NCI-H1092 treated with DMSO at 0.1 percent for 48 hours (cell line): ENCODE measurements around the gene UBQLN2.
"Not testable (repeated sequence)": the region's sequence is repeated elsewhere in the genome, so short reads cannot be mapped to it uniquely, and the experiment has no call there.

Source experiments
- DNase-seq: peaks from one replicate; lab custom pipeline; 2025; lab: John Stamatoyannopoulos, UW

The UBQLN2 gene

DNA sequence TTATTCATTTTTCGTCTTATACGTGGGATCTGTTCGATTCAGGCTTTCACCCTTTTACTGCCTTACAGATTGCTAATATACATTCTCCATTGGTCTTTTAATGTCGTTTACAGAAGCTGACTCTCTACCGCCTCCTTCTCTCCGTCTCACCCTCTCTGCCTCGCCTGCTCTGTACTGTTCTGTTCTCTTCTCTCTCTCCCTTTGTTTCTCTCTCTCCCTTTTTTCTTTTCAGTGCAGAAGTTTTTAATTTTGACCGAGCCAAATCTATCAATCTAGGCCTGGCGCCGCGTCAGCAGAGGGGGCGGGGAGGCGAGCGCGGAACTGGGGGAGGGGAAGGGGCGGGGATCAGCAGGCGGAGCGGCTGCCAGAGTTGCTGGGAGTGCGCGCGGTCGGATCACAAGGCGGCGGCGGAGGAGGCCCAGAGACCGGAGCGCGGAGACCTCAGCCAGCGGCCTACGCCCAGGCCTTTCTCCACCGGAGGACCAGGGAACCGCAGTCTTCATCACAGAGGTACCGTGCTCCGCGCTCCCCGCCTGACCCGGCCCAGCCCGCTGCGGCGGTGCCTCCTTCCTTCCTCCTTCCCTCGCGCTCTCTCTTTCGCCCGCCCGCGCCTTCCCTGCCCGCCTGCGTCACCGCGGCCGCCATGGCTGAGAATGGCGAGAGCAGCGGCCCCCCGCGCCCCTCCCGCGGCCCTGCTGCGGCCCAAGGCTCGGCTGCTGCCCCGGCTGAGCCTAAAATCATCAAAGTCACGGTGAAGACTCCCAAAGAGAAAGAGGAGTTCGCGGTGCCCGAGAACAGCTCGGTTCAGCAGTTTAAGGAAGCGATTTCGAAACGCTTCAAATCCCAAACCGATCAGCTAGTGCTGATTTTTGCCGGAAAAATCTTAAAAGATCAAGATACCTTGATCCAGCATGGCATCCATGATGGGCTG lies at the start of gene UBQLN2:
TSS of gene UBQLN2 (plus strand) at position 397 of the 931 bp plus-strand sequence. CDS start at position 644, 247 bp downstream.
- DNase-seq = peak; percentile 85

DNA sequence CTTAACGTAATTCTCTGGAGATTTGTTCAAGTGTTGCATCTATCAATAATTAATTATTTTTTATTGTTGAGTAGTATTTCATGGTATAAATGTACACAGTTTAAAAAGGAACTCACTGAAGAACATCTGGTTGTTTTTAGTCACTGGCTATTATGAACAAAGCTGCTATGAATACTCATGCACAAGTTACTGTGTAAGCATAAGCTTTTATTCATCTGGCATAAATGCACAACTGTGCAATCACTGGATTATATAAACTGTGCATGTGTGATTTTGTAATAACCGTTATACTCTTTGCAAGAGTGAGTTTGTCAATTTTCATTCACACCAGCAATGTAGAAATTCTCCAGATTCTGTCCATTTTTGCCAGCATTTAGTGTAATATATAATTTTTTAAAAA lies 43.8 kb upstream of the UBQLN2 start:
- no peak for DNase-seq

DNA sequence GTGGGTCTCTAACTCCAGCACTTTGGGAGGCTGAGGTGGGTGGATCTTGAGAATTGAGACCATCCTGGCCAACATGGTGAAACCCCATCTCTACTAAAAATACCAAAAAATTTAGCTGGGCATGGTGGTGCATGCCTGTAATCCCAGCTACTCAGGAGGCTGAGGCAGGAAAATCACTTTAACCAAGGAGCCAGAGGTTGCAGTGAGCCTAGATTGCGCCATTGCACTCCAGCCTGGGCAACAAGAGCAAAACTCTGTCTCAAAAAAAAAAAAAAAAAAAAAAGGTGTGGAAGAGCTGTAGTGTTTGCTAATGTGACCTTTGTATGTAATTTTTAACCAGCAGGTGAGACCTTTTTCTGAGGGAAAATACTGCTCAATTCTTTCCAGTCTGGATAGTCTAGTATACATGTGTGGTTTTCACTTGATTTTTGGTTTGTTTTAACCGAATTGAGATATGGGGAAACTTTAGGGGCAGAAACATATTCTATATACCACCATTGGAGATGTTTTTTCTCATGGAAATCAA lies 33.9 kb upstream of the UBQLN2 start:
- not testable (repeated sequence) for DNase-seq

DNA sequence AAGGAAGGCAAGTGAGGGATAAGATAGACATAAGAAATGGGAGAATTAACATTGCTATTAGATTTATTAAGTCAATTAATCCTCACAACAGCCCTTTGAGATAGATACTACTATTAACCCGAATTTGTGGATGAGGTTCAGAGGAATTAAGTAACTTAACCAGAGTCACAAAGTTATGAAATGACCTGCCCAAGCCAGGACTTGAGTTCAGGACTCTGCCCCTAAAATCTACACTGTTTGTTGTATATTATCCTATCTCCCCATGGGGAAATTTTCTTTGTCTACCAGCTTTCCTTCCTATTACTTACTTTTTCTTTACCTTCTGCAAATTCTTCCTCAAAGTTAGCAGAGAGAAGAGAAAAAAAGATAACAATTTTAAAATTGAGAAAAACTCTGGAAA lies 33.4 kb upstream of the UBQLN2 start:
- DNase-seq = no peak

DNA sequence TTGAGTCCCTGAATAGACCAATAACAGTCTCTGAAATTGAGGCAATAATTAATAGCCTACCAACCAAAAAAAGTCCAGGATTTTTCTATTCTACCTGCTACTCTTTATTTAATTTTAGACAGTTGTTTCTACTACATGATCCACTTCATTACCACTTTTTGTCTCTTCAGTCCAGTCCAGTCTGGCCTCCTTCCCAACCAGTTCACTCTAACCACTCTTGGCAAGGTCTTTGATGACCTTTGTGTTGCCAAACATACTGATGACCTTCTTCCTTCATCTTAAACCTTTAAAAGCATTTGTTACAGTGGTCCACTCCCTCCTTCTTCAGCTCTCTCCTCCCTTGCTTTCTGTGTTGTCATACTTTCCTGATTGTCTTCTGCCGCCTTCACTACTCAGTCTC lies 12.8 kb upstream of the UBQLN2 start:
- DNase-seq = no peak

DNA sequence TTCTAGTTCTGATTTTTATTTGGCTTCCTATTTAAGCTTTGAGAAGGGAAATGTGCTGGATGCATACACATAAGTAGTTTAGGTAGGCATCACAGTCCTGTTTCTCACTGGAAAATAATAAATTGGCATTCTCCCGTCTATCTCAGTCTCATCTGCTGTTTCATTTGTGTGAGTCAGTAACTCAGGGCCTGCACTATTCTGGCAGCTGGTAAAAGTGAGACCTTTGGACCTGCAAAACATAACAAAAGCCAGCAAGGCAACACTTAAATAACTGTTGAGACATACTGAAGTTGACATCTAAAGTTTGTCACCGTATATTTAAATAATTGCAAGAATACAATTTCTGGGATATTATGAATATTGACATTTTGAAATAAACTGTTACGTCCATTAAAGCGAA lies 8.6 kb upstream of the UBQLN2 start:
- DNase-seq = no peak

DNA sequence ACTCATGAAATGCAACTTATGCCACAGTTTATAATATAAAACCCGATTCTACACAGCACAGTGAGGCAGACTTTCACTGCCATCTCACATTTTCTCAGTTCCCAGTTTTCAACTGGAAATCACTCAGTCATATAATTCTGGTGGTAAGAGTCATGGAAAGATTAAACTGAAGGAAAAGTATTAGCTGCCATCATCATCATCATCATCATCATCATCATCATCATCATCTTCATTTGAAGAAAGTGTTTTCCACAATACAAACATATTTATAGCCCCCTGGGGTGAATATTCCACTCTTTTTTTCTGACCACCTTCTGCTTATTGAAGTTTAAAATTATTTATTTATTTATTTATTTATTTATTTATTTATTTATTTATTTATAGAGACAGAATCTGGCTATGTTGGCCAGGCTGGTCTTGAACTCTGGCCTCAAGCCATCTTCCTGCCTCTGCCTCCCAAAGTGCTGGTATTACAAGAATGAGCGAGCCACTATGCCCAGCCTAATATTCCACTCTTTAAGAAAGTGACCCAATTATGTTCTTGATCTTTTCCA lies 6.0 kb upstream of the UBQLN2 start:
- DNase-seq = no peak

DNA sequence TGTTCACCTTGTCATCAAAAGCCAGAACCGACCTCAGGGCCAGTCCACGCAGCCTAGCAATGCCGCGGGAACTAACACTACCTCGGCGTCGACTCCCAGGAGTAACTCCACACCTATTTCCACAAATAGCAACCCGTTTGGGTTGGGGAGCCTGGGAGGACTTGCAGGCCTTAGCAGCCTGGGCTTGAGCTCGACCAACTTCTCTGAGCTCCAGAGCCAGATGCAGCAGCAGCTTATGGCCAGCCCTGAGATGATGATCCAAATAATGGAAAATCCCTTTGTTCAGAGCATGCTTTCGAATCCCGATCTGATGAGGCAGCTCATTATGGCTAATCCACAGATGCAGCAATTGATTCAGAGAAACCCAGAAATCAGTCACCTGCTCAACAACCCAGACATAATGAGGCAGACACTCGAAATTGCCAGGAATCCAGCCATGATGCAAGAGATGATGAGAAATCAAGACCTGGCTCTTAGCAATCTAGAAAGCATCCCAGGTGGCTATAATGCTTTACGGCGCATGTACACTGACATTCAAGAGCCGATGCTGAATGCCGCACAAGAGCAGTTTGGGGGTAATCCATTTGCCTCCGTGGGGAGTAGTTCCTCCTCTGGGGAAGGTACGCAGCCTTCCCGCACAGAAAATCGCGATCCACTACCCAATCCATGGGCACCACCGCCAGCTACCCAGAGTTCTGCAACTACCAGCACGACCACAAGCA lies 898 bp downstream of the UBQLN2 start:
- peak; percentile 66 for DNase-seq

DNA sequence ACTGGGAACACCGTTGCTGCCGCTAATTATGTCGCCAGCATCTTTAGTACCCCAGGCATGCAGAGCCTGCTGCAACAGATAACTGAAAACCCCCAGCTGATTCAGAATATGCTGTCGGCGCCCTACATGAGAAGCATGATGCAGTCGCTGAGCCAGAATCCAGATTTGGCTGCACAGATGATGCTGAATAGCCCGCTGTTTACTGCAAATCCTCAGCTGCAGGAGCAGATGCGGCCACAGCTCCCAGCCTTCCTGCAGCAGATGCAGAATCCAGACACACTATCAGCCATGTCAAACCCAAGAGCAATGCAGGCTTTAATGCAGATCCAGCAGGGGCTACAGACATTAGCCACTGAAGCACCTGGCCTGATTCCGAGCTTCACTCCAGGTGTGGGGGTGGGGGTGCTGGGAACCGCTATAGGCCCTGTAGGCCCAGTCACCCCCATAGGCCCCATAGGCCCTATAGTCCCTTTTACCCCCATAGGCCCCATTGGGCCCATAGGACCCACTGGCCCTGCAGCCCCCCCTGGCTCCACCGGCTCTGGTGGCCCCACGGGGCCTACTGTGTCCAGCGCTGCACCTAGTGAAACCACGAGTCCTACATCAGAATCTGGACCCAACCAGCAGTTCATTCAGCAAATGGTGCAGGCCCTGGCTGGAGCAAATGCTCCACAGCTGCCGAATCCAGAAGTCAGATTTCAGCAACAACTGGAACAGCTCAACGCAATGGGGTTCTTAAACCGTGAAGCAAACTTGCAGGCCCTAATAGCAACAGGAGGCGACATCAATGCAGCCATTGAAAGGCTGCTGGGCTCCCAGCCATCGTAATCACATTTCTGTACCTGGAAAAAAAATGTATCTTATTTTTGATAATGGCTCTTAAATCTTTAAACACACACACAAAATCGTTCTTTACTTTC lies 1.8 kb downstream of the UBQLN2 start:
- peak; percentile 38 for DNase-seq

DNA sequence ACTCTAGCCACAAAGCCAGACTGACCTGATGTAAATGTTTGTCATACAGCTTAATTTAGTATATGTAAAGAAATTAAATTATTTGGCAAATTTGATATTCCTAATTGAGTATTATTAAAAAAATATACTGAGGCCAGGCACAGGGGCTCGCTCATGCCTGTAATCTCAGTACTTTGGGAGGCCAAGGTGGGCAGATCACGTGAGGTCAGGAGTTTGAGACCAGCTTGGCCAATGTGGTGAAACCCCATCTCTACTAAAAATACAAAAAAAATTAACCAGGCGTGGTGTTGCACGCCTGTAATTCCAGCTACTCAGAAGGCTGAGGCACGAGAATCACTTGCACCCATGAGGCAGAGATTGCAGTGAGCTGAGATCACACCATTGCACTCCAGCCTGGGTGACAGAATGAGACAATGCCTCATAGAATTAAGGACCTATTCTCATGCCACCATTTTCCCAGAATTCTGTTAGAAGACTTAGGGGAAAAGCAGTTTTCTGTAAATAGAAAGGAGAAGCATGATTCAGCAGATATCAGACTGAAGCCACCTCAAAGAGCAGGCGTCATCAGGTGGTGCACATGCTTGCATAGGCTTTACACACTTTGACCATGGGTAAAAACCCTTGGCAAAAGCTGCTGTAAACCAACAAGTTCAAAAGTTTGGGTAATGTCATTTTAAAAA lies 6.1 kb downstream of the UBQLN2 start:
- DNase-seq = no peak

DNA sequence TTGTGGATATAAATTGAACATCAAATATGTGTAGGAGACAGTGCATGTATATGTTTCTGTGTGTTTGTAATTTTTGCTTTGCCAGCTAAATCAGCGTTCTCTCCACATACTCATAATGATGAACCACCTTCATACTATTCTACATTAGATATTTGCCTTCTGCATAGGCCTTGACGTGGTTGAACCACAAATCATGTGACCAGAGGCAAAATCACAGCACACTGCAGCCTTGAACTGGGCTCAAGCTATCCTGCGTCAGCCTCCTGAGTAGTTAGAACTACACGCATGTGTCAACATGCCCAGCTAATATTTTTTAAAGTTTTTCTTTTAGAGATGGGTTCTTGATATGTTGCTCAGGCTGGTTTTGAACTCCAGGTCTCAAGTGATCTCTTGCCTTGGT lies 9.5 kb downstream of the UBQLN2 start:
- DNase-seq = no peak

DNA sequence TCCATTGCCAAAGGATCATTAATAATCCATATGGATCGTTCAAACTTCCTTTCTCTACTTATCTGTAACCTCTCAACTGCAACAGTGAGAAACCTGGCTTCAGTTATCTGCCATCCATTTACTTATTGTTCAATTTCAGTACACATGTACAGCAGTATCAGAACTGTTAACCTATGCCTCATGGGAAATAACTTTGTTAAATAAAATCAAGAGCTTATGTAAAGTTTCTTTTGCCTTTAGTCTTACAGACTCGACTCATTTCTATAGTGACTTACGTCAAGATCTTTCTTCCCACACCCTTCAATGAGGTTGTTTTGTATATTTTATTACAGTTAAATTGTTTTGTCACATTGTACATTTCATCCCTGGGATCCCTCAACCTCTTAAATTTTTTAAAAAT lies 11.4 kb downstream of the UBQLN2 start:
- DNase-seq = no peak

DNA sequence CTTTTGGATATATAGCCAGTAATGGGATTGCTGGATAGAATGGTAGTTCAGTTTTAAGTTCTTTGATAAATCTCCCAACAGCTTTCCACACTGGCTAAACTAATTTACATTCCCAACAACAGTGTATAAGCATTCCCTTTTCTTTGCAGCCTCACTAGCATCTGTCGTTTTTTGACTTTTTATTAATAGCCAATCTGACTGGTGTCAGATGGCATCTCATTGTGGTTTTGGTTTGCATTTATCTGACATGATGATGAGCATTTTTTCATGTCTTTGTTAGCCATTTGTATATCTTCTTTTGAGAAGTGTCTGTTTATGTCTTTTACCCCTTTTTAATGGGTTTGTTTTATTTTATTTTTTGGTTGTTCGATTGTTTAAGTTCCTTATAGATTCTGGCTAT lies 13.3 kb downstream of the UBQLN2 start:
- no peak for DNase-seq

DNA sequence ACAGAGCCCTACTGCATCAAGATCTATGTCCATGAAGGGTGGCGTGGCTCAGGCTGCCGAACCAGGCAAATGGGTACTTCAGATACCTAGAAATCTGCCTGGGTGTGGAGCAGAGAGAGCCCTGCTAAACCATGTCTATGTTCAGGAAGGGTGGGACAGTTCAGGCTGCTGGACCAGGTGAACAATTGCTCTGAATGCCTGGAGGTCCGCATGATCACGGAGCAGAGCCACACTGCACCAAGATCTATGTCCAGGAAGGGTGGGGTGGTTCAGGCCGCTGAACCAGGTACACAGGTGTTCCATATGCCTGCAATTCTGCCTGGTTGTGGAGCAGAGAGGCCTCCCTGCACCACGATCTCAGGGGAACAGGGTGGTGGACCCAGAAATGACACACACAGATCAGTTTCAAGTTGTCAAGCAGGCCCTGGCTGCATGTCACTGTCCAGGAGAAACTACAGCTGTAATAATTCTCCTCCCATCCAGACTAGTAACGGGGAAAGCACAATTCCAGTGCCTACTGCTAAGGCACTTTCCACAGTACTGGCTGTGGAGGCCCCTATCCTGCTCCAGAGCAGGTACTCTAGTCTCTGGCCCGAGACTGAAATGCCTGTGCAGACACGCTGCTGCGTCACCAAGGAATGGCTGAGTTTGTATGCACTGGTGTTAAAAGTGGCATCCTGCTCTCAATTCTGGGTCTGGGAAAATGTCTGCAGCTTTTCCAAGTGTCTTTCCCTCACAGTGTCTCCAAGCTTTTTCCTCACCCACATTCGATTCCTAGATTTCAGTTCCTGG lies 25.2 kb downstream of the UBQLN2 start:
- no peak for DNase-seq

DNA sequence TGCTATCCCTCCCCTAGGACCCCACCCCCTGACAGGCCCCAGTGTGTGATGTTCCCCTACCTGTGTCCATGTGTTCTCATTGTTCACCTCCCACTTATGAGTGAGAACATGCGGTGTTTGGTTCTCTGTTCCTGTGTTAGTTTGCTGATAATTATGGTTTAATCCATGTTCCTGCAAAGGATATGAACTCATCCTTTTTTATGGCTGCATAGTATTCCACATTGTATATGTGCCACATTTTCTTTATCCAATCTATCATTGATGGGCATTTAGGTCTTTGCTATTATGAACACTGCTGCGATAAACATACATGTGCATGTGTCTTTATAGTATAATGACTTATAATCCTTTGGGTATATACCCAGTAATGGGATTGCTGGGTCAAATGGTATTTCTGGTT lies 28.4 kb downstream of the UBQLN2 start:
- DNase-seq = not testable (repeated sequence)

DNA sequence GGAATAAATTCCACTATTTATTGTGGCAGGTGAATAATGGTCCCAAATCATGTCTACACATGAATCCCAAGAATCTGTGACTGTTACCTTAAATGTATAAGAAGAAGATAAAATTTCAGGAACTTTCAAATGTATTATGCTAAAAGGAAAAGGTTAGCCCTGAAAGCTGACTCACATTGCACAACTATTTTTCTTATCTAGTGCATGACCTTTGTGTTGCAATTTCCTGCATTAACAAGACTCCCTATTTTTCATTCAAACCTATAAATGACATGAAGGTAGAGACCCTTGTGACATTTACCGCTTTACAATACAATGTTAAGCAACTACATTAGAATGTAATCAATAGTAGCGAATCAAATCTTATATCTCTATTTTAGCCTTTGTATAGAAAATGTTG lies 36.7 kb downstream of the UBQLN2 start:
- no peak for DNase-seq

DNA sequence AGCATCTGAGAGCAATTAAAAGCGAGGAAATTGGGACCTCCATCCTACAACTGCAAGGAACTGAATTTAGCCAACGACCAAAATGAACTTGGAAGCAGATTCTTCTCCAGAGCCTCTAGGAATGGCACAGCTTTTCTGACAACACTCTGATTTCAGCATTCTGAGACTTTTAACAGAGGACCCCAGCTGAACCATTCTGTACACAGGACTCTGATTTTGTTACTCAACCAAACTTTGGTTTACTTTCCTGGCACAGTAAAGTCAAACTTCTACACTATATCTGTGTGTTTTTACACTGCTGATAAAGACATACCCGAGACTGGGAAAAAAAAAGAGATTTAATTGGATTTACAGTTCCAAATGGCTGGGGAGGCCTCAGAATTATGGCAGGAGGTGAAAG lies 37.6 kb downstream of the UBQLN2 start:
- no peak for DNase-seq

DNA sequence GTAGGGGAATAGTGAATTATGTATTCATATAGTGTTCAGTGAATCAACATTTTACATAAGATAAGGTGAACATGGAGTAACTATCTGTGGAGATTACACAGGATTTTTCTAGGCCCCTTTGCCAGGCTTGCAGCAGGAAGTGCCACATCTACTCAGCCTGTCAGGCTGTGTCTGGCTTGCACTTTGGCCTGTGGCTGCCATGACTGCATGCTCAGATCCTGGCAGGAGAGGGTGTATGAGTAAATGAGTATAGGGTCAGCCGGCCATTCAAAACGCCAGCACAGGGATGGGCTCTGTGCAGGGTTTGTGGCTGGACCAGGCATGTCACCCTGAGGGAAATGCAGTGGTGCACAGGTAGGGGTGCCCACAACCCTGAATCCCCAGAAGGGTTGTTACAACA lies 51.9 kb downstream of the UBQLN2 start:
- DNase-seq = no peak
